HUES64 (cell line): Measurements from ENCODE around the gene C14orf180.

Experiments used
- H3K27ac ChIP-seq: 2 replicates; pipeline ENCODE4 v1.7.0; 2013; ENCODE audit warnings: low read depth, low read length, inconsistent platforms
- H3K27me3 ChIP-seq: 2 replicates; pipeline ENCODE4 v1.6.1; 2013; ENCODE audit warnings: mild to moderate bottlenecking, low read length; ENCODE audit not compliant: insufficient read depth
- H3K36me3 ChIP-seq: 2 replicates; pipeline ENCODE4 v1.6.1; 2013; ENCODE audit warnings: mild to moderate bottlenecking, low read length; ENCODE audit not compliant: insufficient read depth
- H3K4me1 ChIP-seq: 2 replicates; pipeline ENCODE4 v1.6.1; 2013; ENCODE audit warnings: mild to moderate bottlenecking, low read length, moderate library complexity; ENCODE audit not compliant: insufficient read depth
- H3K4me3 ChIP-seq: 2 replicates; pipeline ENCODE4 v1.5.1; 2013; ENCODE audit warnings: mild to moderate bottlenecking, low read length, moderate library complexity
- H3K9ac ChIP-seq: 2 replicates; pipeline ENCODE4 v1.6.1; 2013; ENCODE audit warnings: mild to moderate bottlenecking, low read depth, low read length
- H3K9me3 ChIP-seq: 2 replicates; pipeline ENCODE4 v1.6.1; 2013; ENCODE audit warnings: low read depth, low read length; ENCODE audit not compliant: insufficient read depth
- WGBS: fragments of 150-250, 120-280 bp; methylation state at CpG from one replicate; pipeline ENCODE4 v1.1.7; 2013; ENCODE audit warnings: missing lambda C conversion rate; 5-methylcytosine and 5-hydroxymethylcytosine counted together

The C14orf180 gene

DNA sequence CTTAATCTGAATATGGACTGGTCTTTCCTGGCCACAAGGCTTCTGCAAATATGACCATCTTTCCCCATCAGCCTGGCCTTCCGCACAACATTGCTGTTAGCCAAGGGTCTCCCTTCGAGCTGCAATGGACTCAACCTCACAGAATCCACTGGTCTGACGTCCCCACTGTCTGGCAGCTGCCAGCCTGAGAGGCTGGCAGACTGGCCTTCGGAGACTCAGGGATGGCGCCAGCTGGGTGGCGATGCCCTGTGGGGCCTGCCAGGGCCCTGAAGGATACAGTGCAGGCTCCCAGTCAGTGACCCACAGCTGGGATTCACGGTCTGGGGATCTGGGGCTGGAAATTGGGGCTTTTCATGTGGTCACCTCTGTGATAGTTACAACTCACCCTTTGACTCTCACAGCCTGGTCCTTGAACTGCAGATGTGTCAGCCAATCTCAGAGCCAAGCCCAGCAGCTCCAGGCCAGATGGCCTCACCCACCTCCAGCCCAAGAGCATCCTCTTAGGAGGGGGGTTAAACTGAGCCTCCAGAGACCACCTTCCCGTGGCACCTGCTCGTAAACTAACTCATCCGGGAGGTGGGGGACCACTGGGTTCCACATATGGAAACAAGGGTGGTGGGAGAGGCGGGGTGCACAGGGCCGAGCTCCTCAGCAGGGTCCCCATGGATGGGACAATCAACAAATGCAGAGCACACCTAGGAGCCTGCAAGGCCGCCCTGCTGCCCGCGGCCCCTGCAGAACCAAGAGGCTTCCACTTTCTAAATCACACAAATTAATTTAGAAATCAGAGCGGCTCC is 21.1 kb upstream of the C14orf180 start:
- H3K9ac ChIP-seq: no peak overlapping the region
- no peaks in the 10 kb centered on the region for H3K4me1 ChIP-seq
- H3K27ac ChIP-seq: no peak overlapping the region
- H3K36me3 ChIP-seq: no peaks in the 10 kb centered on the region
- H3K4me3 ChIP-seq: no peak overlapping the region
- H3K9me3 ChIP-seq: no peaks in the 10 kb centered on the region
- no peaks in the 10 kb centered on the region for H3K27me3 ChIP-seq
- WGBS: 93% methylated on average over 16 of the region's 16 CpGs

DNA sequence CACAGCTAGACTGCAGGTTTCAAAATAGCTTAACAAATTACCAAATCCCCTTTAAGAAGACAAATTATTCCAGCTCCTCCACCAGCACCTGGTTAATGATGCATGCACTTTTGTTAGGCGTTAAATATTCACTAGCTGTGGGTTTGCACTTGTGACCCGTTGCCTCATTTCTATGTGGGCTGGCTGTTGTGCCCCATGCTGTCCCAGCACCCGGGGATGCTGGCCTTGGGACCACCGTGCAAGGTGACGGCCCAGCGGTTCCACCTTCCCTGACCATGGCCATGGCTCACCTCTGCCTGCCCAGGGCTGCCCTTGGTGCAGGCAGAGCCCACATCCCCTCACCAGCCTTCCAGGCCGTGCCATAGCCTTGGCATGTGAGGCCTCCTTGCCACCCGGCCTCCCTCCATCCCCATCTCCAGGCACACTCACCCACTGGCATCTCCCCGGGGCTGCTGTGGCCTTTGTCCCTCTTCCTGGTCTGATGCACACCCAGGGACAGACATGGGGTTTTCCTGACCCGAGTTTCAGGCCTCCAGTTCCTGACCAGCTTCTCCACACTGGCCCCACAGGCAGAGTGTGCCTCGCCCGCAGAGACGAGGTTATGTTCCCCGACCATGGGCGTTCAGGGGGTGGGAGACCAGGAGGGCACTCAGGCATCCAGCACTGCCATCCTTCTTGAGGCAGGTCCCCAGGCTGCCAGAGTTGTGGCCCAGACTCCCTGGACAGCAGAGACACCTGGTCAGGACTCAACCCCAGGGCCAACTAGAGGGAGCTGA is 20.3 kb upstream of the C14orf180 start:
- Histone ChIP-seq H3K27me3 (no peaks in the 10 kb centered on the region), H3K9me3 (no peaks in the 10 kb centered on the region), H3K4me1 (0 out of 2 replicates have a peak, but pooled peaks cover 4% of the 10 kb centered on the region), H3K36me3 (no peaks in the 10 kb centered on the region), H3K9ac (no peak overlapping the region), H3K27ac (no peak overlapping the region), H3K4me3 (no peak overlapping the region)
- 91% methylated on average over 15 of the region's 15 CpGs for WGBS

DNA sequence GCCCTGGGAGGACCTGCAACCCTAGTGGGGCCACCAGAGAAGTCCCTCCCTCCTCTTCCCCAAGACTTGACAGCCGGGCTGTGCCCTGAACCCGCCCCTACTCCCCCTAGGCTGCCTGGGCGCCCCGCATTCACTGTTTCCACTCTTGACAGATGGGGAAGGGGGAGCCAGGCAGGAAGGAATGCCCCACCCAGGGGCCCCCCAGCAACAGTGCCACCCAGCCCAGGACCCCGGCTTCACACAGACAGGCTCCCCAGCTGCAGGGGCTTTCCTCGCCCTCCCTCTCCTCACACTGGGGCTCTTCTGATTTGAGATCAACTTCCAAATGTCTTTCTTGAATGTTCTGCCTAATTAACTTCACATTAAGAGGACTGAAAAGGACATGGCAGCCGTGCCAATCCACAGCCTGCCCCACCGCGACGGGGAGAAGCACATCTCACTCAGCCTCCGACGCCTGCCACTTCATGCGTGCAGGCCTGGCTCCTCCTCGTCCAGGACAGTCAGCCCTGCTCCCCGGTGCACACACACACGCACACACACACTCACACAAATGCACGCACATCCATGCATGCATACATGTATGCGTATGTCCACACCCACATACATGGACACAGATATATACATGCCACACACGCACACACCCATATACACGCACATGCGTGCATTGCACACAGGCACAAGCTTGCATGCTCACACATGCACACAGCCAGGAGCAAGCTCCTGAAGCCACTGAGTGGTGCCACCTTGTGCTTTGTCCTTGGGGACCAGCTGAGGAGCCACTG is 19.6 kb upstream of the C14orf180 start:
- no peak overlapping the region for H3K9ac ChIP-seq

DNA sequence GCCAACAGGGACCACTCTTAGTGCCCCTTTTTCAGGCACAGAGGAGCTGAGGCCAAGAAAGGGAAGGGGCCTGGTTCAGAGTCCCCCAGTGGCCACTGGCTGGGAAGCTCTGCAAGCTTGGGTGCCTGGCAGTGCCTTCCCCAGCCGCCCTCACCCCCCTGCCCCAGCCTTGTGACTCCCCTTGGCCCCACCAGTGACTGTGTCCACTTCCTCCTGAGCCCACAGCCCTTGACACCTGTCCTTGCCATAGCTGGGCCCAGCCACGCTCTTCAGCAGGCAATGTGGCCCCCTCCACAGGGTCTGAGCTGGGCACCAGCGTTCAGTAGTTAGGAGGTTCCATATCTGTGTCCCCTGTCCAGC is 19.0 kb upstream of the C14orf180 start:
- H3K27ac ChIP-seq: no peak overlapping the region
- H3K4me1 ChIP-seq: 0 out of 2 replicates have a peak, but pooled peaks cover 4% of the 10 kb centered on the region
- H3K36me3 ChIP-seq: no peaks in the 10 kb centered on the region
- H3K9me3 ChIP-seq: no peaks in the 10 kb centered on the region
- no peak overlapping the region for H3K9ac ChIP-seq
- WGBS: 90% methylated on average over 3 of the region's 3 CpGs
- H3K27me3 ChIP-seq: no peaks in the 10 kb centered on the region
- no peak overlapping the region for H3K4me3 ChIP-seq

More for the DNA sequence above, 19.6 kb upstream of the C14orf180 start:
- H3K4me3 ChIP-seq: no peak overlapping the region
- H3K36me3 ChIP-seq: no peaks in the 10 kb centered on the region
- WGBS: 91% methylated on average over 21 of the region's 21 CpGs
- no peak overlapping the region for H3K27ac ChIP-seq
- no peaks in the 10 kb centered on the region for H3K9me3 ChIP-seq
- 0 out of 2 replicates have a peak, but pooled peaks cover 4% of the 10 kb centered on the region for H3K4me1 ChIP-seq
- no peaks in the 10 kb centered on the region for H3K27me3 ChIP-seq

DNA sequence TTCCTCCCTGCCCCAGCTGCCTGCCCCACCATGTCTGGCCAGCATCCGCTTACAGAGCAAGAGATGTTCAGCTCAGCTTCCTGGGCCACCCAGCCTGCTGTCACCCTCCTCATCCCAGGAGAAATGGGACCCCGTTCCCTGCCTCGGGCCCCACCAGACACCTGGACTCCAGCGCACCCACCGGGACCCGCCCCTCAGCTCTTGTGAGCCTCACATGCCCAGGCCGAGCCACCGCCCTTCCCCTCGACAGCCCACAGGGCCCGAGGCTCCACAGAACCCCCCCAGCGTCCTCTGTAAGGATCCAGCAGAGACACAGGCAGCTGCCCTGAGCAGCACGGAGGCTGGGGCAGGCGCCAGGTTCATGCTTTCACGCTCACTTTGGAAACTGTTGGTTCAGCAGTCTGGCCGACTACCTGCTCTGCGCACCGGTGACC is 18.4 kb upstream of the C14orf180 start:
- 89% methylated on average over 17 of the region's 17 CpGs for WGBS
- H3K27me3 ChIP-seq: no peaks in the 10 kb centered on the region
- H3K27ac ChIP-seq: no peak overlapping the region
- H3K4me1 ChIP-seq: 0 out of 2 replicates have a peak, but pooled peaks cover 4% of the 10 kb centered on the region
- no peak overlapping the region for H3K4me3 ChIP-seq
- no peaks in the 10 kb centered on the region for H3K36me3 ChIP-seq
- no peaks in the 10 kb centered on the region for H3K9me3 ChIP-seq
- H3K9ac ChIP-seq: no peak overlapping the region

DNA sequence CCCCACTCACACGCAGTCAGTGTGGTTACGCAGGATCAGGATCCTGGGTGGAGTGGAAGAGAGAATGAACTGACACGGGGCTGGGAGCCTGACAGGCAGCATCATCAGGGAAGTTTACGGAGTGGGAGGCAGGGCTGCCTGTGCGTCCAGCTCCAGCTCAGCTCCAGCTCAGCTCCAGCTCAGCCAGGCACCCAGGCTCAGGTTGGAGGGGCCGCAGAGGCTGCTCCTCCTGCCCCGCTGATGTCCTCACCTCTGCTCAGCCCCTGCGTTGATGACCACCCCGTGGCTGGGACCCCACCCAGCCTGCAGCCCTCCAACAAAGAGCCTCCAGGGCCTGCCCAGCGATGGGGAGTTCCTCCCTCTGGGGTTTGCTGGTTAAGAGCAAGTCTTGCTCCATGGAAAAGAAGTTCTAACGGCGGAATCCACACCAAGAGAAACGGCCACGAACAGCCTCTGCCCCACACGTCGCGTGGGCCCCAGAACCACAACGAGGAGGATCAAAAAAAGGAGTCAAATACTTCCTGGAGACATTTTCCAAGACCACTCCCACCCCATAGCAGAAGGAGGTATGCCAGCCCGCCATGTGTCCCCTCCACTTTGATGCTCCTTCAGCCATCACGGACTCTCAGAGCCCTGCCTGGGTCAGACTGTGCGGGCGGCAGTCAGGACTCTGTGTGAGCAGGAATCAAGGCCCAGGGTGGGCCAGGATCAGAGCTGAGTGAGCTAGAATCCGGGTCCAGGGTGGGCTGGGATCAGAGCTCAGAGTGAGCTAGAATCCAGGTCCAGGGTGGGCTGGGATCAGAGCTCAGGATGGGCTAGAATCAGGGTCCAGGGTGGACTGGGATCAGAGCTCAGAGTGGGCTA is 17.7 kb upstream of the C14orf180 start:
- H3K27ac ChIP-seq: no peak overlapping the region
- H3K36me3 ChIP-seq: no peaks in the 10 kb centered on the region
- 93% methylated on average over 23 of the region's 23 CpGs for WGBS
- H3K9ac ChIP-seq: no peak overlapping the region
- H3K4me3 ChIP-seq: no peak overlapping the region
- no peaks in the 10 kb centered on the region for H3K9me3 ChIP-seq
- H3K4me1 ChIP-seq: 0 out of 2 replicates have a peak, but pooled peaks cover 4% of the 10 kb centered on the region
- H3K27me3 ChIP-seq: no peaks in the 10 kb centered on the region

GRCh38 chr14:104562606-104563005 is 17.0 kb upstream of the C14orf180 start:
- no peaks in the 10 kb centered on the region for H3K36me3 ChIP-seq
- no peaks in the 10 kb centered on the region for H3K27me3 ChIP-seq
- H3K4me1 ChIP-seq: 0 out of 2 replicates have a peak, but pooled peaks cover 4% of the 10 kb centered on the region
- H3K9me3 ChIP-seq: no peaks in the 10 kb centered on the region
- H3K9ac ChIP-seq: no peak overlapping the region
- 93% methylated on average over 5 of the region's 5 CpGs for WGBS
- no peak overlapping the region for H3K27ac ChIP-seq
- H3K4me3 ChIP-seq: no peak overlapping the region

DNA sequence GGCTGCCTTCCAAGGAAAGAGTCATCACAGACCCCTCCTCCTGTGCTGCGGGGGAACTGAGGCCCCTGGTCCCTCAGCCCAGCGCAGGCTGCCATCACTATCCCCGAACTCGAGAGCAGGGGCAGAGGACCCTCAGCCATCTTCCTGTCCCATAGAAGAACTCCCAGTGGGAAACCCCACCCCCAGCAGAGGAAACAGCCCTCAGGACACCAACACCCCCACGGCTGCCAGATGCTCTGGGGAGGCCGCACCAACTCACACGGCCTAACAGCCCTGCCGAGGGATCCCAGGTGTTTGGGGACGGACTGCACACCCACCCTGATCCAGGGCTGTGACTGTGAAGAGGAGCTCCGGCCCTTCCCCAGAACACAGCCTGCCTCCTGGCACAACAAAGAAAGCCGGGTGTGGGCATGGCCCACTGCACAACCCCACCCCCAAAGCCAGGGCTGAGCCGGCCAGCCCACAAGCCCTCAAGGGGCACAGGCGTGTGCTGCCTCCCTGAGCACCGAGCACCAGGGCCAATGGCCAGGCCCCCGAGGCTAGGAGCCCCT is 16.3 kb upstream of the C14orf180 start:
- no peaks in the 10 kb centered on the region for H3K36me3 ChIP-seq
- H3K27me3 ChIP-seq: no peaks in the 10 kb centered on the region
- WGBS: 89% methylated on average over 15 of the region's 15 CpGs
- H3K4me3 ChIP-seq: no peak overlapping the region
- H3K9ac ChIP-seq: no peak overlapping the region
- 0 out of 2 replicates have a peak, but pooled peaks cover 4% of the 10 kb centered on the region for H3K4me1 ChIP-seq
- no peak overlapping the region for H3K27ac ChIP-seq
- H3K9me3 ChIP-seq: no peaks in the 10 kb centered on the region

DNA sequence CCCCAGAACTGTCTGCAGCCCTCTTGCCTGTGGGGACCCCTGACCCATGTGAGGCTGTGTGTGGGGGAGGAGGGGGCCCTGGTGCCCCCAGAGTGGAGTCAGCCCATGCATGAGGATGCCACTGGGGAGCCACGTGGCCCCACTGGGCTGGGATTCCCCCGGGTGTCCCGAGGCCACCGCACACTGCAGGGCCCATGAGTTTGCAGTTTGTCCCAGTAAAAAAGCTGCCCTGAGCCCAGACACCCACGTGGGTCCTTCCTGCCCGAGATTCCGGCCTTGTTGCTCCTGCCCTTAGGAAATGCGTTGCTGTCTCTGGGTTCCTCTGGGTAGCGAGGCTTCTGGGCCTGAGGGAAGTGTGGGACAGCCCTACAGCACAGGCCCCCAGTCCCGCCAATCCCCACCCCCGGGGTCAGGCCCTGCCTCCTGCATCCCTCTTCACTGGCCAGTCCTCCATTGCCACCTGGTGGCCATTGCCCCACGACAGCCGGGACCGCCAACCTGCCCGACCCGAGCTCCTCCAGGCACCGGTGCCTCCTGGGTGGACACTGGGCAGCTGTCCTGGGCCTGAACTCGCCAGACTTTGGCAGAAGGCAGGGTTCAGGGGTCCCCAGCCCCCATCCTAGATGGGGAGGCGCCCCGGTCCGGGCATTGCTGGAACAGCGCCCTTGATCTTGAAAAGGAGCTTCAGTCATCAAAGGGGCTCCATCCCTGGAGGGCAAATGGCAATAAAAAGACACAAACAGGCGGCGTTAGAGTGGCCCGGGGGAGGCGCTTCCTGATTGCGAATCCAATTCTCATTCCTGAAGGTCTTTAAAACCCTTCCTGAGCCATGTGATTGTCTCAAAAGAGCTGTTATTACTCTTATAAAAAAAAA is 15.6 kb upstream of the C14orf180 start:
- H3K36me3 ChIP-seq: no peaks in the 10 kb centered on the region
- no peak overlapping the region for H3K27ac ChIP-seq
- 28% methylated on average over 27 of the region's 27 CpGs for WGBS
- H3K4me1 ChIP-seq: 0 out of 2 replicates have a peak, but pooled peaks cover 4% of the 10 kb centered on the region
- H3K27me3 ChIP-seq: no peaks in the 10 kb centered on the region
- H3K9ac ChIP-seq: no peak overlapping the region
- H3K4me3 ChIP-seq: no peak overlapping the region
- H3K9me3 ChIP-seq: no peaks in the 10 kb centered on the region
